GM11168 (cell line): Measurements from ENCODE around the gene CCDC59.
"Not testable (repeated sequence)": the region's sequence is repeated elsewhere in the genome, so short reads cannot be mapped to it uniquely, and the experiment has no call there.

Experiments
- in situ Hi-C: fragments of 300-500 bp; cut with MboI; formaldehyde crosslinking; loops from one replicate; pipeline ENCODE4 v1.12.0; 2022; ENCODE audit warnings: low sequenced_read_pairs; ENCODE audit not compliant: unreplicated experiment

CCDC59 gene

GRCh38 chr12:82358200-82359114 is at the start of gene CCDC59, which contains the start of gene METTL25:
Gene CCDC59, minus strand, starts transcription at chr12:82358387. Its CDS starts 11 bp downstream, at chr12:82358376.
Gene METTL25, plus strand, starts transcription at chr12:82358529. Its CDS starts 37 bp downstream, at chr12:82358566.
- in situ Hi-C loops, result no loop called here

- in situ Hi-C loops, result no loop called here
These were observed 49.3 kb upstream of the CCDC59 start for GRCh38 chr12:82407481-82407880.

GRCh38 chr12:82406651-82407050 is 48.5 kb upstream of the CCDC59 start:
- in situ Hi-C loops, result no loop called here

- in situ Hi-C loops, result no loop called here
These were observed 42.6 kb upstream of the CCDC59 start for GRCh38 chr12:82400819-82401218.

GRCh38 chr12:82398879-82399278 is 40.7 kb upstream of the CCDC59 start:
- in situ Hi-C loops, result no loop called here

GRCh38 chr12:82383930-82384552 is 25.9 kb upstream of the CCDC59 start:
- in situ Hi-C loops, result no loop called here

- in situ Hi-C loops, result no loop called here
These were observed 20.8 kb upstream of the CCDC59 start for GRCh38 chr12:82378997-82379396.

- in situ Hi-C loops, result no loop called here
These were observed 17.0 kb upstream of the CCDC59 start for GRCh38 chr12:82375201-82375600.

- in situ Hi-C loops, result no loop called here
These were observed 8.0 kb upstream of the CCDC59 start for GRCh38 chr12:82366197-82366596.

- in situ Hi-C loops, result no loop called here
These were observed 5.8 kb upstream of the CCDC59 start for GRCh38 chr12:82363990-82364389.

GRCh38 chr12:82361461-82361915 is 3.3 kb upstream of the CCDC59 start:
- in situ Hi-C loops, result no loop called here

- in situ Hi-C loops, result not testable (repeated sequence)
These were observed 2.6 kb upstream of the CCDC59 start for GRCh38 chr12:82360834-82361233.

- in situ Hi-C loops, result no loop called here
These were observed 910 bp upstream of the CCDC59 start for GRCh38 chr12:82359115-82359478.

- in situ Hi-C loops, result no loop called here
These were observed 365 bp downstream of the CCDC59 start for GRCh38 chr12:82357845-82358199.

- in situ Hi-C loops, result no loop called here
These were observed 847 bp downstream of the CCDC59 start for GRCh38 chr12:82357340-82357739.

- in situ Hi-C loops, result no loop called here
These were observed 6.8 kb downstream of the CCDC59 start for GRCh38 chr12:82351390-82351789.

GRCh38 chr12:82350161-82350560 is 8.0 kb downstream of the CCDC59 start:
- in situ Hi-C loops, result no loop called here

GRCh38 chr12:82329508-82329907 is 28.7 kb downstream of the CCDC59 start:
- in situ Hi-C loops, result loop anchor here (25.0 kb wide), 1 partner anchor 667 kb away; no protein-coding TSS in a partner anchor

- in situ Hi-C loops, result loop anchor here (25.0 kb wide), 1 partner anchor 666 kb away; no protein-coding TSS in a partner anchor
These were observed 30.3 kb downstream of the CCDC59 start for GRCh38 chr12:82327861-82328260.

- in situ Hi-C loops, result loop anchor here (25.0 kb wide), 1 partner anchor 665 kb away; no protein-coding TSS in a partner anchor
These were observed 31.2 kb downstream of the CCDC59 start for GRCh38 chr12:82326905-82327503.
